HG03039 (cell line): ENCODE measurements around the gene DNASE1L1.
"Not testable (repeated sequence)": the region's sequence is repeated elsewhere in the genome, so short reads cannot be mapped to it uniquely, and the experiment has no call there.

Source experiments
- ATAC-seq: cut with Tn5 transposase; IDR thresholded peaks from one replicate; pipeline ENCODE4 v1.9.1; 2021; ENCODE audit warnings: mild to moderate bottlenecking, moderate library complexity; ENCODE audit not compliant: unreplicated experiment

Gene DNASE1L1

GRCh38 chrX:154408659-154409221, 314 bp downstream of the DNASE1L1 start:
- ATAC-seq = no peak

- no peak for ATAC-seq
Observed at GRCh38 chrX:154404625-154405192, 4.3 kb downstream of the DNASE1L1 start.

- no peak for ATAC-seq
Observed at GRCh38 chrX:154403858-154404257, 5.2 kb downstream of the DNASE1L1 start.

GRCh38 chrX:154403192-154403591, 5.9 kb downstream of the DNASE1L1 start:
- no peak for ATAC-seq

- no peak for ATAC-seq
Observed at GRCh38 chrX:154402622-154403127, 6.4 kb downstream of the DNASE1L1 start.

GRCh38 chrX:154401918-154402621, 7.0 kb downstream of the DNASE1L1 start:
- no peak for ATAC-seq

- ATAC-seq = no peak
Observed at GRCh38 chrX:154401045-154401799, 7.8 kb downstream of the DNASE1L1 start.

- ATAC-seq = not testable (repeated sequence)
Observed at GRCh38 chrX:154400369-154400817, 8.7 kb downstream of the DNASE1L1 start.

GRCh38 chrX:154399527-154400368, 9.3 kb downstream of the DNASE1L1 start:
- ATAC-seq = no peak

- ATAC-seq = no peak
Observed at GRCh38 chrX:154398668-154399526, 10.2 kb downstream of the DNASE1L1 start.

- peak; percentile 78 for ATAC-seq
Observed at GRCh38 chrX:154397888-154398667, 11.0 kb downstream of the DNASE1L1 start, which contains the start of gene RPL10. Gene RPL10, plus strand, starts transcription at chrX:154398377. Its CDS starts 143 bp downstream, at chrX:154398520.

- ATAC-seq = peak; percentile 49
Observed at GRCh38 chrX:154396973-154397887, 11.8 kb downstream of the DNASE1L1 start.

- not testable (repeated sequence) for ATAC-seq
Observed at GRCh38 chrX:154396363-154396762, 12.7 kb downstream of the DNASE1L1 start.

- peak; percentile 68 for ATAC-seq
Observed at GRCh38 chrX:154389812-154390747, 19.0 kb downstream of the DNASE1L1 start.

- not testable (repeated sequence) for ATAC-seq
Observed at GRCh38 chrX:154388649-154389048, 20.4 kb downstream of the DNASE1L1 start.

- not testable (repeated sequence) for ATAC-seq
Observed at GRCh38 chrX:154388094-154388493, 21.0 kb downstream of the DNASE1L1 start.
